AG09309 (cell line): ENCODE measurements around the gene RPH3AL.

Experiments
- DNase-seq: peaks from one replicate; pipeline ENCODE4 v3.0.0-alpha.2; 2010; ENCODE audit warnings: low read depth
- H3K4me3 ChIP-seq: 2 replicates; pipeline ENCODE4 v1.5.1; 2011; ENCODE audit warnings: mild to moderate bottlenecking, low read depth, low read length, moderate library complexity; ENCODE audit not compliant: control insufficient read depth
- CTCF ChIP-seq: IDR thresholded peaks from 2 replicates; pipeline ENCODE4 v1.5.1; 2011; ENCODE audit warnings: mild to moderate bottlenecking, low read depth, low read length, inconsistent platforms; ENCODE audit not compliant: insufficient read depth, control insufficient read depth; ENCODE audit errors: missing control alignments

RPH3AL gene

GRCh38 chr17:348012-348411, 4.6 kb downstream of the RPH3AL start:
- TF ChIP-seq CTCF: no peak
- DNase-seq: no peak

GRCh38 chr17:347309-347899, 5.2 kb downstream of the RPH3AL start:
- no peak for TF ChIP-seq CTCF
- DNase-seq: no peak
- no peak overlapping the region for H3K4me3 ChIP-seq

More at GRCh38 chr17:348012-348411, 4.6 kb downstream of the RPH3AL start:
- no peak overlapping the region for H3K4me3 ChIP-seq

GRCh38 chr17:345992-346785, 6.4 kb downstream of the RPH3AL start:
- no peak overlapping the region for H3K4me3 ChIP-seq
- DNase-seq: no peak
- TF ChIP-seq CTCF: no peak

- no peak for TF ChIP-seq CTCF
- DNase-seq: no peak
- H3K4me3 ChIP-seq: no peak overlapping the region
These were observed 7.3 kb downstream of the RPH3AL start for GRCh38 chr17:345261-345660.

- DNase-seq: no peak
- H3K4me3 ChIP-seq: no peak overlapping the region
- TF ChIP-seq CTCF: no peak
These were observed 8.5 kb downstream of the RPH3AL start for GRCh38 chr17:343875-344752.

GRCh38 chr17:343211-343610, 9.4 kb downstream of the RPH3AL start:
- TF ChIP-seq CTCF: no peak
- DNase-seq: no peak
- H3K4me3 ChIP-seq: no peak overlapping the region
